ENCODE results near the gene GJC2. TPM values are rescaled to one million over a fixed set of nuclear protein-coding genes. Genes with fewer than 3 reads are reported as not detected.

Gene GJC2
- polyA plus RNA-seq, 3 donors from 2014 or later, result not detected

- H3K27me3 Mint-ChIP-seq (ENCODE audit: low read depth in 3 of 3), result peaks cover 2 to 5% (median 2%) of the 10 kb centered on the region in 3 donors
- DNase-seq, result no peak
These were observed 26.7 kb upstream of the GJC2 start for GRCh38 chr1:228122921-228123441.

GRCh38 chr1:228123505-228123904 lies 26.2 kb upstream of the GJC2 start:
- Mint-ChIP-seq H3K4me3 (no peak overlapping the region), H3K27me3 (ENCODE audit: low read depth in 3 of 3) (peaks cover 0 to 5% (median 2%) of the 10 kb centered on the region in 3 donors), H3K27ac (no peak overlapping the region), H3K9me3 (no peaks in the 10 kb centered on the region), H3K36me3 (no peaks in the 10 kb centered on the region), H3K4me1 (no peaks in the 10 kb centered on the region)
- DNase-seq, result no peak

More at GRCh38 chr1:228122921-228123441, 26.7 kb upstream of the GJC2 start:
- H3K4me1 Mint-ChIP-seq, result no peaks in the 10 kb centered on the region
- H3K4me3 Mint-ChIP-seq, result no peak overlapping the region
- no peaks in the 10 kb centered on the region for H3K9me3 Mint-ChIP-seq
- H3K36me3 Mint-ChIP-seq, result no peaks in the 10 kb centered on the region
- no peak overlapping the region for H3K27ac Mint-ChIP-seq

DNA sequence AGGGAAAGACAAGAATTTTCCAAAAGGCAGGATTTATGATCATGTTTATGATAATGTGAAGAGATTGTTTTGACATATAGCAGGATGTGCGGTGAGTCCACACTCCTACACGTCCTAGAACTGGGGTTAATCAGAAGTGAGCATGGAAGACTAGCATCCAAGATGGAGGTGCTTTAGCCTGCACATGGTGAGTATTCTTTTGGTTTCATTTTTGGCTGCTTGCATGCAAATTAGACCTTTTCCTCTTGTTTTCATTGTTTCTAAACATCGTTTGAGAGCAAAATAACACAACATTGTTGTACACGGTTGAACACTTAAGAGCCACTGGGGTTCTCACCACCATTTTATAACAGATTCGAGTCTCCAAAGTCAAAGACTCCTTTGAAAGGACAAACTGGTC lies 24.5 kb upstream of the GJC2 start:
- H3K27me3 Mint-ChIP-seq (ENCODE audit: low read depth in 3 of 3), result peaks cover 0 to 5% (median 0%) of the 10 kb centered on the region in 3 donors
- no peaks in the 10 kb centered on the region for H3K9me3 Mint-ChIP-seq
- no peak overlapping the region for H3K4me3 Mint-ChIP-seq
- H3K27ac Mint-ChIP-seq, result no peak overlapping the region
- no peak for DNase-seq
- H3K4me1 Mint-ChIP-seq, result no peaks in the 10 kb centered on the region
- no peaks in the 10 kb centered on the region for H3K36me3 Mint-ChIP-seq

- Mint-ChIP-seq H3K27me3 (ENCODE audit: low read depth in 3 of 3) (peaks cover 0 to 5% (median 0%) of the 10 kb centered on the region in 3 donors), H3K4me1 (peaks cover 7 to 9% of the 10 kb centered on the region in 2 donors), H3K4me3 (no peak overlapping the region), H3K9me3 (no peaks in the 10 kb centered on the region), H3K36me3 (no peaks in the 10 kb centered on the region), H3K27ac (no peak overlapping the region)
- DNase-seq, result no peak
These were observed 18.0 kb upstream of the GJC2 start for GRCh38 chr1:228131766-228132165.

DNA sequence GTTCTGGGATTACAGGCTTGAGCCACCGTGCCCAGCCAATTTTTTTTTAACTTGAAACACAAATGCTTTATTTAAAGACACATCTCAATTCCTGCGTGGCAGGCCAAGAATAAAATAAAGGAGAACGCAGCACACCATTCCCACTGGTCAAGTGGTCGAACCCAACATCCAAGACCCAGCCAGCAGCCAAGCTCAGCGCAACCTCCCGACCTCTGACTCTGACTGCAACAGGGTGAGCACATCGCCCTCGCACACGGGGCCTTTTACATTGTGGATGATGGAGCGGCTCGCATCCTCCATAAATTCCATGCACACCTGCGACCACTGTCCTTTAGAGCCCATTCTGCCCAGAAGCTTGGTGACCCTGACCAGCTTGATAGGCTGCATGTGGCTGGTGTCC lies 15.1 kb upstream of the GJC2 start:
- Mint-ChIP-seq H3K4me3 (no peak overlapping the region), H3K27ac (no peak overlapping the region), H3K9me3 (no peaks in the 10 kb centered on the region), H3K4me1 (peaks cover 15 to 18% of the 10 kb centered on the region in 2 donors), H3K36me3 (no peaks in the 10 kb centered on the region), H3K27me3 (ENCODE audit: low read depth in 3 of 3) (peaks cover under 1 to 3% (median 1%) of the 10 kb centered on the region in 3 donors)
- no peak for DNase-seq

- peak; percentile 41 to 51 (median 45) for DNase-seq
- no peaks in the 10 kb centered on the region for H3K9me3 Mint-ChIP-seq
- peak overlapping the region; percentile 21 to 83 (median 73) for H3K27ac Mint-ChIP-seq
- peak overlapping the region in 2 of 5 donors; percentile 0 to 10 for H3K4me3 Mint-ChIP-seq
- H3K27me3 Mint-ChIP-seq (ENCODE audit: low read depth in 3 of 3), result peaks cover 8 to 10% (median 10%) of the 10 kb centered on the region in 3 donors
- H3K36me3 Mint-ChIP-seq, result no peaks in the 10 kb centered on the region
- H3K4me1 Mint-ChIP-seq, result peaks cover 25% of the 10 kb centered on the region in 2 donors
These were observed 12.8 kb upstream of the GJC2 start for GRCh38 chr1:228136901-228137300.

GRCh38 chr1:228139406-228139930 lies 10.3 kb upstream of the GJC2 start:
- Mint-ChIP-seq H3K4me3 (peak overlapping the region; percentile 93 to 99 (median 98)), H3K27ac (peak overlapping the region; percentile 96 to 100 (median 99)), H3K9me3 (no peaks in the 10 kb centered on the region), H3K36me3 (no peaks in the 10 kb centered on the region), H3K4me1 (peaks cover 46 to 48% of the 10 kb centered on the region in 2 donors), H3K27me3 (ENCODE audit: low read depth in 3 of 3) (peaks cover 8 to 16% (median 10%) of the 10 kb centered on the region in 3 donors)
- no peak for DNase-seq

GRCh38 chr1:228139931-228140723 lies 9.6 kb upstream of the GJC2 start, which contains the start of gene GUK1:
Gene GUK1 (plus strand): TSS chr1:228140279. CDS start chr1:228140303, 24 bp downstream.
- H3K4me3 Mint-ChIP-seq, result peak within 1 kb of the TSS; percentile 93 to 99 (median 98)
- H3K9me3 Mint-ChIP-seq, result no peaks in the 10 kb centered on the region
- H3K27ac Mint-ChIP-seq, result peak within 1 kb of the TSS; percentile 96 to 100 (median 99)
- H3K27me3 Mint-ChIP-seq (ENCODE audit: low read depth in 3 of 3), result peaks cover 8 to 16% (median 10%) of the 10 kb centered on the region in 3 donors
- H3K36me3 Mint-ChIP-seq, result no peaks in the 10 kb centered on the region
- peaks cover 46 to 51% of the 10 kb centered on the region in 2 donors for H3K4me1 Mint-ChIP-seq
- peak; percentile 100 for DNase-seq

DNA sequence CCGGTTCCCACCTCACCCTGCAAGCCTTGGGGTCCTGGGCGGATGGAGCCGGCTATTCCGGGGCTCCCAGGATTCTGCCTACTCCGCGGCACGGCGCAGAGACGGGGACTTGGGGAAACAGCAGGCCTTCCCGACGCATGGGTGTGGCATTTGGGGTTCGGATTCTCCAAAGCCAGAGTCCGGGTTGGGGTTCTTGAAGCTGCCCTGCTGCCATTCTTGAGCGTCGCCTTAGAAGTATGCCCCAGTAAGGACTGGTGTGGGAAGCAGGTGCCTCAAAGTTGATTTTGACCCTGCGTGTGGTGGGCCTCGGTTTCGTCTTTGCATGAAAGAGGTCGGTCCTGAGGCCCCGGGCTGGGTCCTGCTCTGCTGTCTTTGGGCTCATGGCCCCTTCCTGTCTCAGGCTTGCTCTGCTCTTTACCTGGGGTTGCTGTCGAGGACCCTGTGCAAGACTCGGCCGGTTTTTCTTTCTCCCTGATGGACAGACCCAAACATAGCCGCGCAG lies 9.0 kb upstream of the GJC2 start:
- DNase-seq, result peak in 2 of 3 donors; percentile 22 to 31
- peaks cover 46 to 51% of the 10 kb centered on the region in 2 donors for H3K4me1 Mint-ChIP-seq
- H3K9me3 Mint-ChIP-seq, result no peaks in the 10 kb centered on the region

DNA sequence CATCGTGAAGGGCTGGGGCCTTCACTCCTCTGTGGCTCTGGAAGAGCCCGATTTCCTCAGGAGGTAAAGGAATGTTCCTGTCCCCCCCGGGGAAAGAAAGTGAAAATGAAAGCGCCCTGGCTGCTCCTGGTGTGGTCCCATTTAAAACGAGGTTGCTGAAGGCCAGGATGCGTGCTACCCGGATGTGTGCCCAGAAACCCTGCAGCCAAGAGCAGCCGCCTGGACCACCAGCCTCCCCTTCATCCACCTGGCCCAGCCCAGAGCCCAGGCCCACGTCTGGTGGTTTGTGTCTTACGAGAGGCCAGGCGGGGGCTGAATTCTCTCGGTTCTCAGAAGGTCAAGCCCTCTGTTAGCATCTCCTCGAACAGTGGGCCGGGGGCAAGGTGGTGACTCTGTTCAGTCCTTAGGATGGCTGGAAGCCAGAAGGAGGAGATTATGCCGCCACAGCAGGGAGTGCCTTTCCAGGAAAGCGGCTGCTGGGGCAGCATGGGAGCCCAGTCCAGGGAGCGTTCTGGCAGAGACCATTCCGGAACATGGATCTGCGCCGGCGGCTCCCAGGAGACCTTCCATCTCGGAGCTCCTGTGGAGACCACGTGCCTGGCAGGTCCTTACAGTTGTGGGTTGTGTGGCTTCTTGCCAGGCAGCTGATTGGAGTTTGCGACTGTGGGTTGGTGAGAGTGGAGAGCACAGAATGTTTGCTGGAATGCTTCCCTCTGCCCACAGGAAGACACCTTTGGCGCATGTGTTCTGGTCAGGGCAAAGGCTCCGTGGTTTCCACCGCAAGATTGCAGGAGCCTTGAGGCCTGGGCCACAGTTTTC lies 8.3 kb upstream of the GJC2 start:
- peak overlapping the region; percentile 96 to 100 (median 99) for H3K27ac Mint-ChIP-seq
- peaks cover 8 to 20% (median 10%) of the 10 kb centered on the region in 3 donors for H3K27me3 Mint-ChIP-seq (ENCODE audit: low read depth in 3 of 3)
- peaks cover 45 to 51% of the 10 kb centered on the region in 2 donors for H3K4me1 Mint-ChIP-seq
- H3K9me3 Mint-ChIP-seq, result no peaks in the 10 kb centered on the region
- H3K4me3 Mint-ChIP-seq, result peak overlapping the region; percentile 93 to 99 (median 98)
- H3K36me3 Mint-ChIP-seq, result no peaks in the 10 kb centered on the region
- DNase-seq, result peak; percentile 42 to 56 (median 49)

More for the DNA sequence above, 9.0 kb upstream of the GJC2 start:
- Mint-ChIP-seq H3K4me3 (peak overlapping the region; percentile 93 to 99 (median 98)), H3K27me3 (ENCODE audit: low read depth in 3 of 3) (peaks cover 8 to 16% (median 10%) of the 10 kb centered on the region in 3 donors), H3K36me3 (no peaks in the 10 kb centered on the region), H3K27ac (peak overlapping the region; percentile 96 to 100 (median 99))

- H3K4me1 Mint-ChIP-seq, result peaks cover 38 to 44% of the 10 kb centered on the region in 2 donors
- peak overlapping the region; percentile 96 to 100 (median 99) for H3K27ac Mint-ChIP-seq
- H3K9me3 Mint-ChIP-seq, result no peaks in the 10 kb centered on the region
- no peaks in the 10 kb centered on the region for H3K36me3 Mint-ChIP-seq
- peak overlapping the region; percentile 93 to 99 (median 98) for H3K4me3 Mint-ChIP-seq
- peaks cover 8 to 20% (median 10%) of the 10 kb centered on the region in 3 donors for H3K27me3 Mint-ChIP-seq (ENCODE audit: low read depth in 3 of 3)
- no peak for DNase-seq
These were observed 7.5 kb upstream of the GJC2 start for GRCh38 chr1:228142155-228142691.

GRCh38 chr1:228142701-228143136 lies 7.0 kb upstream of the GJC2 start:
- DNase-seq, result no peak
- H3K9me3 Mint-ChIP-seq, result no peaks in the 10 kb centered on the region

More at GRCh38 chr1:228142701-228143136, 7.0 kb upstream of the GJC2 start:
- Mint-ChIP-seq H3K4me1 (peaks cover 35 to 42% of the 10 kb centered on the region in 2 donors), H3K27me3 (ENCODE audit: low read depth in 3 of 3) (peaks cover 8 to 20% (median 10%) of the 10 kb centered on the region in 3 donors), H3K27ac (peak overlapping the region; percentile 45 to 100 (median 99)), H3K4me3 (peak overlapping the region; percentile 41 to 99 (median 59)), H3K36me3 (no peaks in the 10 kb centered on the region)
